ENCODE results near the gene MITF. TPM values are rescaled to one million over a fixed set of nuclear protein-coding genes. Genes with fewer than 3 reads are reported as not detected.

The MITF gene
- total RNA-seq, 1 donor from 2014 or later: not detected

DNA sequence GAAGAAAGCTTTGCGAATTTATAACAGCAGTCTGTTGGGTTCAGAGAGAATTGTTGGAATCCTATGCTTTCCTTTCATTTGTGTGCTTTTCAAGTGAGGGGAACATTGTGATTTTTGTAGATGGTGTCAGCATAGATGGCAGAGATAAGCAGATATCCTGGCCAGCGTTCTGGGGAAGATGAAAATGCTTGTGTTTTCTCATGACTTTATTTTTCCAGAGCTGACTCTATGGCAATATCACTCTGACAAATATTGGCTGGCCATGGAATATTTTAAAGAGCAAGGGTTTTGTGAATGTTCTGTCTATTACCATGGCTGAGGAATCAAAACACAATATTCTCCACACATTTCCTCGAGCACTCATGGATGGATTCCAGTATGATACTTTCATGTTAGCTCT lies 108.8 kb downstream of the MITF start:
- ChIA-PET POLR2A (no interaction called here), CTCF (no interaction called here)
- Mint-ChIP-seq H3K4me3 (no peak overlapping the region), H3K9me3 (no peaks in the 10 kb centered on the region), H3K36me3 (ENCODE audit: low read depth) (no peaks in the 10 kb centered on the region), H3K4me1 (no peaks in the 10 kb centered on the region), H3K27ac (no peak overlapping the region), H3K27me3 (peaks cover 1% of the 10 kb centered on the region)
- TF ChIP-seq, protein P1, sequence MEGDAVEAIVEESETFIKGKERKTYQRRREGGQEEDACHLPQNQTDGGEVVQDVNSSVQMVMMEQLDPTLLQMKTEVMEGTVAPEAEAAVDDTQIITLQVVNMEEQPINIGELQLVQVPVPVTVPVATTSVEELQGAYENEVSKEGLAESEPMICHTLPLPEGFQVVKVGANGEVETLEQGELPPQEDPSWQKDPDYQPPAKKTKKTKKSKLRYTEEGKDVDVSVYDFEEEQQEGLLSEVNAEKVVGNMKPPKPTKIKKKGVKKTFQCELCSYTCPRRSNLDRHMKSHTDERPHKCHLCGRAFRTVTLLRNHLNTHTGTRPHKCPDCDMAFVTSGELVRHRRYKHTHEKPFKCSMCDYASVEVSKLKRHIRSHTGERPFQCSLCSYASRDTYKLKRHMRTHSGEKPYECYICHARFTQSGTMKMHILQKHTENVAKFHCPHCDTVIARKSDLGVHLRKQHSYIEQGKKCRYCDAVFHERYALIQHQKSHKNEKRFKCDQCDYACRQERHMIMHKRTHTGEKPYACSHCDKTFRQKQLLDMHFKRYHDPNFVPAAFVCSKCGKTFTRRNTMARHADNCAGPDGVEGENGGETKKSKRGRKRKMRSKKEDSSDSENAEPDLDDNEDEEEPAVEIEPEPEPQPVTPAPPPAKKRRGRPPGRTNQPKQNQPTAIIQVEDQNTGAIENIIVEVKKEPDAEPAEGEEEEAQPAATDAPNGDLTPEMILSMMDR (IDR thresholded peaks at IDR 0.05): no peak
- ATAC-seq (ENCODE audit: low read depth) (no peak), DNase-seq (no peak)
- intact Hi-C loops (cut with micrococcal nuclease): no loop called here

DNA sequence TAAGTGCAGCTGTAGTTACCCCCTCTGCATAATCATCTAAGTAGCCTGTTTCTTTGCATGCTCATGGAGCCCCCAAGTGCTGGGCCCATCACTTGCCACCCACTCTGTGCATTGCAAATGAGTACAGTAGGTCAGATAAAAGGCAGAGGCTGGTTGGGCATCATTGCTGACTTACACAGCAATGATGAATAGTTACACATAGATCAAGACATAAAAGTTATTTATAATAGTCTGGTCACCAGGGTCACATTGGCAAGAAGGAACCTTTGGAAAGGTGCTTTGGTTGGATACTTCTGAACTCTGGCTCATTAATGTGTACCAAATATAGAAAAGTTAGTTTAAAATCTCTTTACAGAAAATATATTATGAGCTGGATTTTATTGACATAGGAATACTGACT lies 111.6 kb downstream of the MITF start:
- Mint-ChIP-seq H3K4me1 (no peaks in the 10 kb centered on the region), H3K27me3 (peaks cover 1% of the 10 kb centered on the region), H3K36me3 (ENCODE audit: low read depth) (no peaks in the 10 kb centered on the region), H3K4me3 (no peak overlapping the region), H3K27ac (no peak overlapping the region), H3K9me3 (no peaks in the 10 kb centered on the region)
- no peak for ATAC-seq (ENCODE audit: low read depth)
- DNase-seq: no peak
- CTCF ChIA-PET: no interaction called here
- POLR2A ChIA-PET: no interaction called here
- TF ChIP-seq, protein P1 (IDR thresholded peaks at IDR 0.05): no peak
- intact Hi-C loops (cut with micrococcal nuclease): no loop called here

DNA sequence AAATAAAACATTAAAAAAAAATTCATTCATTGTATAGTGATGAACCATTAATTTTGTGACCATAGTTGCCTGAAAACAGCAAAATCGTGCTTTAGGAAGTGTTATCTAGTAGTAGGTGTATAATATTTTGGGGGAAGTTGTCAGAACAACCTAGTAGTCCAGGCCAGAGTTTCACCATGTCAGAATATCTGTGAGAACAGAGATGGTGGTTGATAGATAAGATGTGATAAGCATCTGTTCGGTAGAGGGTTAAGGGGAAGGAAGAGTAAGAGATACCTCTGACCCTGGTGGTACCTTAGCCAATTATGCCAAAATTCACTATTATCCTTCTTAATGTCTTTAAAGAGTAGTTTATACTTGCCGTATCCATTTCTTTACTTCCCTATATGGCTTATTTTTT lies 113.8 kb downstream of the MITF start:
- Mint-ChIP-seq H3K9me3 (no peaks in the 10 kb centered on the region), H3K27ac (no peak overlapping the region), H3K4me1 (no peaks in the 10 kb centered on the region), H3K4me3 (no peak overlapping the region), H3K27me3 (peaks cover 1% of the 10 kb centered on the region), H3K36me3 (ENCODE audit: low read depth) (no peaks in the 10 kb centered on the region)
- ChIA-PET POLR2A (no interaction called here), CTCF (no interaction called here)
- intact Hi-C loops (cut with micrococcal nuclease): no loop called here
- ATAC-seq (ENCODE audit: low read depth) (no peak), DNase-seq (no peak)
- TF ChIP-seq, protein P1 (IDR thresholded peaks at IDR 0.05): no peak

DNA sequence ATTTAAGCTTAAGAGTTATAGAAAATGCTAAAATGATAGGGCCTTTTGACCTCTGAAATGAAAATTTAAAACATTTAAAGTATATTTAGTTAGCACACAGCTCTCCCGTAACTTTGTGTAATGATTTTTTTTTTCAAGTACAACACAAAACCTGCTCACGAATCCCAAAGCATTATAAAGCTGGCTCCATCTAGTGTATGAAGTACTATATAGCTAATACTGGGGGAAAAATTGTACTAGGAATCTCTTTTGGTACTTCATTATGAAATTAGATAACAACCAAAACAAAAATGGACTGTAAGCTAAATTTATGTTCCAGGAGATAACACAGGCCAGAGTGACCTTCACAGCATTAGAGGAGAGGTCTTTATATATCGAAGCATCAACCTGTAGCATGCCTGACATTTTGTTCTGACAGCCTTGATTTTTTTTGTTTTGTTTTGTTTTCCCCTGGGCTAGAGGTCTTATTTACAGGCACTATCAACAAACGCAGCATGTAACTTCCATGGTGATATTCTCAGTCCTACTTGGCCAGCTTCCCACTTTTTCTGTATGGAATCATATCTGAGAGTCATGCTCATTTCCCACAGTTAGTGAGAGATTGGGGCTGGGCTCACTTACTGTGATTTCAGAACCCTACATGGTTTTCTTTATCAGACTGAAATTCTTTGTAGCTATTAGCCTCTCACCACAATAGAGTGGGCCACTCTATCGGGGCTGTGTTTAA lies 116.3 kb downstream of the MITF start:
- Mint-ChIP-seq H3K9me3 (no peaks in the 10 kb centered on the region), H3K36me3 (ENCODE audit: low read depth) (no peaks in the 10 kb centered on the region), H3K4me1 (no peaks in the 10 kb centered on the region), H3K27ac (no peak overlapping the region), H3K4me3 (no peak overlapping the region), H3K27me3 (no peaks in the 10 kb centered on the region)
- CTCF ChIA-PET: no interaction called here
- DNase-seq (no peak), ATAC-seq (ENCODE audit: low read depth) (no peak)
- intact Hi-C loops (cut with micrococcal nuclease): no loop called here
- TF ChIP-seq, protein P1 (IDR thresholded peaks at IDR 0.05): no peak
- POLR2A ChIA-PET: no interaction called here

DNA sequence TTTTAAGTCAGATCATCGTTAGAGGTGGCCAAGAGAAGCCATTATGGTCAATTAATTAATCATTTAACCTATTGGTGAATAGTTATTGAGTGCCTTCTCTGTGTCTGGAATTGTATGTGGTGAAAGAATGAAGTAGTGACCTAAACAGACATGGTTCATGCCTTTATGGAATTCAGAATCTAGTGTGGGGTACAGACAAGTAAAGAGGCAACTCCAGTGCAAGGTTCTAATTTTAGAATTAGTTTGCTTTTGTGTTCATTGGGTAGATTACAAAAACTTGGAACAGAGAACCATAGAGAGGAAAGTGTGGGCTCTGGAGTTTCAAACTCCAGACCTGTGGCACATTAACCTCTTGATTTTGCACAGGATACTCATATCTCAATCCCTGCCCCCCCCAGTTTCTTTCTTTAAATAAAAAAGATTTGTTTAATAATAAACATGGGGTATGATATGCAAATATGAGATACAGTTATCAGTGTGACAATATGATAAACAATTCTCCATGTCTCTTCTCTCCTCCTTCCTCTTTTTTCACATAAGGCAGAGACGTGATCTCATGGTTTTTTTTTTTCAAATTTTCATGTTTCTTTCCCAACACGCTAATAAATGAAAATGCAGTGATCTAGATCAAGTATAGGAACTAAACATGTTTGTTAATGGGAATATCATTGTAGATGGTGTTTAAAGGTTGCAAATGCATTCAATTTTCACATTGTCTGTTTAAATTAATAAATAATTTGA lies 117.9 kb downstream of the MITF start:
- H3K27ac Mint-ChIP-seq: no peak overlapping the region
- DNase-seq (no peak), ATAC-seq (ENCODE audit: low read depth) (no peak)
- H3K27me3 Mint-ChIP-seq: no peaks in the 10 kb centered on the region
- TF ChIP-seq, protein P1 (IDR thresholded peaks at IDR 0.05): no peak
- no peaks in the 10 kb centered on the region for H3K4me1 Mint-ChIP-seq
- ChIA-PET POLR2A (no interaction called here), CTCF (no interaction called here)
- intact Hi-C loops (cut with micrococcal nuclease): no loop called here
- no peak overlapping the region for H3K4me3 Mint-ChIP-seq
- H3K36me3 Mint-ChIP-seq (ENCODE audit: low read depth): no peaks in the 10 kb centered on the region
- no peaks in the 10 kb centered on the region for H3K9me3 Mint-ChIP-seq
